ENCODE results near the gene HSPA1A. TPM values are rescaled to one million over a fixed set of nuclear protein-coding genes. Genes with fewer than 3 reads are reported as not detected.
"Not testable (repeated sequence)": the region's sequence is repeated elsewhere in the genome, so short reads cannot be mapped to it uniquely, and the experiment has no call there.

The HSPA1A gene
- total RNA-seq, 1 donor from 2014 or later = 271 TPM

DNA sequence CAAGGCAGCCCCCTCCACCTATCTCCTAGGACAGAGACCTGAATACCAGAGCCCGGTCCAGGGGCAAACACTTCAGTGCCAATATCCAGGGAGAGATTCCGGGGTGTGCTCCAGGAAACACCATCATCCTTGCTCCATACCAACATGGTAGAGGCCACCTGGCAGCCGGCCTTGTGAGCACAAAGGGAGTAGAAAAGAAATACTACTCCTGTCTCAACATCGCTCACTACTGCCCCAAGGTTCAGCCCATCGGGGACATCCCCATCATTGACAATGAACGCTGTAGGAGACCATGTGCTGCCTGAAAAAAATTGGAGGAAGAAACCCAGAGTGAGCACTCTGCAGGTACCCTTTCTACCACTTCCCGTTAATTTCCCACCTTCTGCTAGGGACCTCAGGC lies 45.8 kb downstream of the HSPA1A start:
- Histone ChIP-seq H3K4me3 (no peak overlapping the region), H3K9me3 (replicated peaks) (no peaks in the 10 kb centered on the region), H3K27ac (replicated peaks) (no peak overlapping the region), H3K4me1 (peaks cover 30% of the 10 kb centered on the region), H3K27me3 (ENCODE audit: low read depth) (no peaks in the 10 kb centered on the region), H3K36me3 (peaks cover 33% of the 10 kb centered on the region)
- DNase-seq = no peak
- TF ChIP-seq CTCF (IDR thresholded peaks at IDR 0.05; ENCODE audit: borderline replicate concordance) = no peak
- intact Hi-C loops (cut with micrococcal nuclease) = no loop called here

DNA sequence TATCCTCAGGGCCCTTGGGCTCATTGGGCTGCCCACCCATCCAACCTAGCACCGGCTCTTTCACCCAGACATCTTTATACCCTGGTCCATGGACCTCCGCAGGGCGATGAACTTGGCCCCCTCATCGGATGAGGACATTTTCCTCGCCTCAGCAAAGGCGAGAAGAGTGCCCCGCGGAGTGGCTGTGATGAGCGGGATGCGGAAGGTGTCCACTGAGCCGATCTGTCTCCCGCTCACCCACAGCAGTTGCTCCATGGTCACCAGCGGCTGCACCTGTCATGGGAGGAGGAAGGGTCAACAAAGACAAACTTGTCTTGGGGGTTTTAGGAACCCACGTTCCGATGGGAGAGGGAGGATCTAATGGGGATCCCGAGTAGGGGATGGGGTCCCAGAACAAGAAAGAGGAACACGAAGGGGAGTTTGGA lies 46.6 kb downstream of the HSPA1A start:
- peak overlapping the region; percentile 74 for H3K4me3 ChIP-seq
- intact Hi-C loops (cut with micrococcal nuclease) = no loop called here
- peak overlapping the region; percentile 86 for H3K27ac ChIP-seq (replicated peaks)
- DNase-seq = no peak
- peaks cover 30% of the 10 kb centered on the region for H3K4me1 ChIP-seq
- H3K27me3 ChIP-seq (ENCODE audit: low read depth) = no peaks in the 10 kb centered on the region
- no peaks in the 10 kb centered on the region for H3K9me3 ChIP-seq (replicated peaks)
- TF ChIP-seq CTCF (IDR thresholded peaks at IDR 0.05; ENCODE audit: borderline replicate concordance) = no peak
- peaks cover 33% of the 10 kb centered on the region for H3K36me3 ChIP-seq

DNA sequence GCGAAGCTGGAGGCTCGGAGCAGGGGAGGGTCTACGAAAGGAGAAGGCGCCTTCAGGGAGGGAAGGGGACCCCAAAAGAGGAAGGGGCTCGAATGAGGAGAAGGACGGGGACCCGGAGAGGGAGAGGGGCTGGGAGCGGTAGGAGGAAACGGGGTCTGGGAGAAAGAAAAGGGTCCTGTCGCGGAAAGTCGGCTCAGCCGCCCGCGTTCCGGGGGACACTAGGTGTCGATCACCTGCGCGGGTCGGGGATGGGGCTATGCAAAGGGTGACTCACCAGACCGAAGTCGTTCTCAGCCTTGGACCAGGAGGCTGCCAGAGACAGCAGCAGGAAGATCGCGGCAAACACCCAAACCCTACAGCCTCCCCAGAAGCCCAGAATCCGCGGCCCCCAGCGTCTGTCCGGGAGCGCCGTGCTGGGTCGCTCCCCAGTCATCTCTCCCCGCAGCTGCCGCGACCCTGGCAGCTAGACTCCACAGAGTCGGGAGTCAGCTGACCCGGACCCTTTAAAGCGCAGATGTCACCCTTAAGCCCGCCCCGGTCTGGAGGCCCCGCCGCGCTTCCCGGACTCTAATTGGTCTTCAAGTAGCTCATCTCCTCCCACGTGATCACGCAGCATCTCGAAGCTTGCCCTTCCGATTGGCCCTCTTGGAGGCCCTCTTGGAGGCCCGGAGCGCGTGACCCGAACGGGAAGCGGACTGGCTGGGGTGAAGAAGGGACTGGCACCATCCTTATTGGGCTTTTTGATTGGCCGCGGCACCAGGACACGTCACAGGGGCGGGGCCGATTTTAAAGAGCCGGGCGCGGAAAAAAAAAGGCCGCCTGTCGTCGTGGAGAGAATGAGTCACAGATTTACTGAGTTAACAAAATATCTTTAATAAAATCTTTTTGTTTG lies 47.2 kb downstream of the HSPA1A start, which contains the start of gene NEU1:
TSS of gene NEU1 (minus strand) at position 478 of the 892 bp plus-strand sequence. CDS start at position 433, 45 bp downstream.
- no peak for TF ChIP-seq CTCF (IDR thresholded peaks at IDR 0.05; ENCODE audit: borderline replicate concordance)
- H3K27ac ChIP-seq (replicated peaks) = peak within 1 kb of the TSS; percentile 86
- H3K4me1 ChIP-seq = peaks cover 30% of the 10 kb centered on the region
- H3K36me3 ChIP-seq = peaks cover 31% of the 10 kb centered on the region
- H3K4me3 ChIP-seq = peak within 1 kb of the TSS; percentile 74
- H3K9me3 ChIP-seq (replicated peaks) = no peaks in the 10 kb centered on the region
- intact Hi-C loops (cut with micrococcal nuclease) = no loop called here
- no peaks in the 10 kb centered on the region for H3K27me3 ChIP-seq (ENCODE audit: low read depth)
- peak; percentile 99 for DNase-seq

DNA sequence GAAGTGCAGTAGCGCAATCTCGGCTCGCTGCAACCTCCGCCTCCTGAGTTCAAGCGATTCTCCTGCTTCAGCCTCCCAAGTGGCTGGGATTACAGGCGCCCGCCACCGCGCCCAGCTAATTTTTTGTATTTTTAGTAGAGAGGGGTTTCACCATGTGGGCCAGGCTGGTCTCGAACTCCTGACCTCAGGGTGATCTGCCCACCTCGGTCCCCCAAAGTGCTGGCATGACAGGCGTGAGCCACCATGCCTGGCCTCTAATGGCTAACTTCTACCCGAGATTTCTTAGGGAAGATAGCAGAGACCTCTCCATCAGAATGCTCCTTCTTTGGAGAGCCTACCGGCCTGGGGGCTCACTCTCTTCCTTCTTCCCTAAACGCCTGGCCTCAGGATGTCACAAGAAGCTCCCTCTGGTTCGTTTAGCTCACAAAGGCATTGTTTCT lies 48.8 kb downstream of the HSPA1A start:
- Histone ChIP-seq H3K36me3 (peaks cover 17% of the 10 kb centered on the region), H3K4me1 (peaks cover 30% of the 10 kb centered on the region), H3K27ac (replicated peaks) (peak overlapping the region; percentile 86), H3K4me3 (peak overlapping the region; percentile 74)
- H3K27me3 ChIP-seq (ENCODE audit: low read depth); intact Hi-C loops (cut with micrococcal nuclease); DNase-seq; H3K9me3 ChIP-seq (replicated peaks): not testable (repeated sequence)

DNA sequence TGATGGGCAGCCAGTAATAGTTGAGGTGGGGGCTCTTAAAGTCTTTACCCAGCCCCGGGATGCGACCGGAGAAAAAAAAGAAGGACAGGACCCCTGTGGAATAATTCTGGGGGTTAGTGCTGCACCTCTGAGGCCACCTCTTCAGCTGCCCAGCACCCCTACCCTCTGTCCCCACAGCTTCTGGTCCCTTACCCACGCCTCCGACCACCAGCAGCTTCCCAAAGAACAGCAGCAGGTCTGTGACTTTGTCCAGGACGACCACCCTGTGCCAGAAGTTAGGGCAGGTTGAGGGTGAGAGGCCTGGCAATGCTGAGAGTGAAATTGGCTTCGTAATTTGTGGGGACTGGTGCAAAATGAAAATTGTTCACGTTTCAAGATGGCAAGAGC lies 49.5 kb downstream of the HSPA1A start:
- intact Hi-C loops (cut with micrococcal nuclease) = no loop called here
- Histone ChIP-seq H3K27ac (replicated peaks) (no peak overlapping the region), H3K9me3 (replicated peaks) (no peaks in the 10 kb centered on the region), H3K4me3 (no peak overlapping the region), H3K27me3 (ENCODE audit: low read depth) (peaks cover 6% of the 10 kb centered on the region), H3K4me1 (peaks cover 30% of the 10 kb centered on the region), H3K36me3 (peaks cover 10% of the 10 kb centered on the region)
- TF ChIP-seq CTCF (IDR thresholded peaks at IDR 0.05; ENCODE audit: borderline replicate concordance) = no peak
- no peak for DNase-seq
